B cell (primary cell): ENCODE results near the gene PEX11G. TPM values are rescaled to one million over a fixed set of nuclear protein-coding genes. Genes with fewer than 3 reads are reported as not detected.

Source experiments
- ATAC-seq: fragments of 200-7000 bp; cut with Tn5 transposase; one replicate; pipeline ENCODE4 v1.10.0; 2021; ENCODE audit warnings: low read depth, mild to moderate bottlenecking, moderate number of reproducible peaks, moderate library complexity
- CTCF ChIA-PET: fragments of 350-600 bp; sonication (Branson Sonifier 250); formaldehyde crosslinking; loops from one replicate; lab custom pipeline; 2021; ENCODE audit warnings: antibody characterized with exemption, inconsistent platforms; lab: Charles Lee
- POLR2A ChIA-PET: fragments of 350-600 bp; sonication (Branson Sonifier 250); formaldehyde crosslinking; loops from one replicate; lab custom pipeline; 2021; ENCODE audit warnings: antibody characterized with exemption; lab: Charles Lee
- DNase-seq: peaks from one replicate; pipeline ENCODE4 v3.0.0; 2013
- H2AFZ ChIP-seq: 2 replicates; pipeline ENCODE4 v1.6.1; 2012; ENCODE audit warnings: mild to moderate bottlenecking, low read depth, low read length; ENCODE audit not compliant: insufficient read depth, poor library complexity, severe bottlenecking
- H3K27ac ChIP-seq, 2 donors: 1 replicate in 1 of 2; 2 replicates in 1 of 2; pipeline ENCODE4 v1.5.1; 2012 to 2013; ENCODE audit warnings: low read length in 2 of 2, mild to moderate bottlenecking in 2 of 2, moderate library complexity in 1 of 2
- H3K27me3 ChIP-seq, 4 experiments: fragments of 200-600 bp in 1 of 4; sonication (generic) in 1 of 4; replicated peaks in 1 of 4; 1 replicate in 2 of 4; 2 replicates in 2 of 4; pipeline versions ENCODE4 v1.6.1 to v1.7.0; 2013 to 2016; ENCODE audit warnings: low read length in 3 of 4, mild to moderate bottlenecking in 2 of 4, mixed read lengths in 1 of 4, moderate library complexity in 1 of 4; ENCODE audit not compliant: insufficient read depth in 4 of 4, control insufficient read depth in 3 of 4; ENCODE audit errors: control extremely low read depth in 1 of 4
- H3K36me3 ChIP-seq, 2 experiments: replicated peaks in 1 of 2; 1 replicate in 1 of 2; 2 replicates in 1 of 2; pipeline versions ENCODE4 v1.6.1 to v1.7.1; 2013; ENCODE audit warnings: low read length in 1 of 2; ENCODE audit not compliant: insufficient read depth in 2 of 2, control insufficient read depth in 1 of 2; ENCODE audit errors: control extremely low read depth in 1 of 2, extremely low read depth in 1 of 2
- H3K4me1 ChIP-seq, 2 donors: fragments of 200-600 bp in 1 of 2; sonication (generic) in 1 of 2; 1 replicate in 1 of 2; 2 replicates in 1 of 2; pipeline versions ENCODE4 v1.5.1 to v1.6.1; 2013 to 2017; ENCODE audit warnings: low read length in 2 of 2; ENCODE audit not compliant: control insufficient read depth in 2 of 2, insufficient read depth in 2 of 2
- H3K4me2 ChIP-seq: replicated peaks from 2 replicates; pipeline ENCODE3; 2012; ENCODE audit warnings: mild to moderate bottlenecking, low read depth, low read length; ENCODE audit not compliant: poor library complexity, severe bottlenecking
- H3K4me3 ChIP-seq, 5 experiments: fragments of 200-600 bp in 1 of 5; sonication (generic) in 1 of 5; 1 replicate in 3 of 5; 2 replicates in 2 of 5; pipeline versions ENCODE4 v1.5.1 to v1.7.0; 2011 to 2016; ENCODE audit warnings: low read length in 4 of 5, mild to moderate bottlenecking in 4 of 5, low read depth in 2 of 5, control low read depth in 1 of 5, moderate library complexity in 1 of 5; ENCODE audit not compliant: insufficient read depth in 1 of 5; ENCODE audit errors: control extremely low read depth in 1 of 5, extremely low read depth in 1 of 5
- H3K79me2 ChIP-seq: fragments of 200-600 bp; sonication (generic); one replicate; pipeline ENCODE4 v1.6.0; 2016; ENCODE audit warnings: low read length; ENCODE audit not compliant: control insufficient read depth, insufficient read depth
- H3K9ac ChIP-seq: fragments of 200-600 bp; sonication (generic); 2 replicates; pipeline ENCODE4 v1.6.1; 2017; ENCODE audit warnings: mild to moderate bottlenecking, low read length, moderate library complexity
- H3K9me3 ChIP-seq, 3 donors: one replicate each; pipeline versions ENCODE4 v1.6.1 to v1.7.1; 2013; ENCODE audit warnings: low read length in 2 of 3; ENCODE audit not compliant: control insufficient read depth in 2 of 3, insufficient read depth in 1 of 3; ENCODE audit errors: control extremely low read depth in 1 of 3
- H4K20me1 ChIP-seq: 2 replicates; pipeline ENCODE4 v1.6.0; 2012; ENCODE audit warnings: mild to moderate bottlenecking, low read length; ENCODE audit not compliant: insufficient read depth, control insufficient read depth, poor library complexity, severe bottlenecking
- H3K27ac Mint-ChIP-seq: one replicate; pipeline ENCODE4 v1.8.0; 2021; ENCODE audit warnings: mixed read lengths
- H3K27me3 Mint-ChIP-seq: one replicate; pipeline ENCODE4 v1.8.0; 2021; ENCODE audit warnings: mixed read lengths
- H3K4me1 Mint-ChIP-seq: one replicate; pipeline ENCODE4 v1.8.0; 2021; ENCODE audit warnings: mixed read lengths
- H3K4me3 Mint-ChIP-seq: one replicate; pipeline ENCODE4 v1.8.0; 2021; ENCODE audit warnings: mixed read lengths
- H3K9me3 Mint-ChIP-seq: one replicate; pipeline ENCODE4 v1.8.0; 2022; ENCODE audit warnings: mixed read lengths; ENCODE audit not compliant: insufficient read depth
- EZH2 ChIP-seq: IDR thresholded peaks from 2 replicates; pipeline ENCODE4 v1.6.1; 2012; ENCODE audit warnings: borderline replicate concordance, low read depth, mild to moderate bottlenecking, moderate library complexity, low read length; ENCODE audit not compliant: insufficient read depth, poor library complexity, severe bottlenecking
- WGBS: methylation state at CpG from one replicate; pipeline ENCODE4 v1.1.5; 2013; ENCODE audit warnings: missing lambda C conversion rate; ENCODE audit not compliant: insufficient coverage; 5-methylcytosine and 5-hydroxymethylcytosine counted together
- intact Hi-C: fragments of 100-400 bp; cut with micrococcal nuclease; formaldehyde crosslinking; loops from one replicate; pipeline ENCODE4 v1.10.0; 2022
- polyA plus RNA-seq: library from polyadenylated mRNA; depleted of rRNA; stranded (reverse); fragments of >200 nt; gene quantifications from 2 replicates; pipeline ENCODE4 v1.2.3, GENCODE V29; 2012
- total RNA-seq, 2 donors: library from RNA; stranded (reverse); fragments of 120-200 nt in 1 of 2; gene quantifications; 1 replicate in 1 of 2; 2 replicates in 1 of 2; pipeline versions ENCODE4 v1.2.3 to v1.2.4, GENCODE V29; 2013 to 2022
- TF ChIP-seq, protein P1 (sequence below): fragments of 200-600 bp; IDR thresholded peaks from one replicate; pipeline ENCODE4 v1.8.0; 2022; ENCODE audit warnings: antibody characterized with exemption, mild to moderate bottlenecking

PEX11G gene
- total and polyA plus RNA-seq, 2 donors (not counting 1 experiment from before 2014, with no cell fraction given), result 0.40 to 0.62 TPM

DNA sequence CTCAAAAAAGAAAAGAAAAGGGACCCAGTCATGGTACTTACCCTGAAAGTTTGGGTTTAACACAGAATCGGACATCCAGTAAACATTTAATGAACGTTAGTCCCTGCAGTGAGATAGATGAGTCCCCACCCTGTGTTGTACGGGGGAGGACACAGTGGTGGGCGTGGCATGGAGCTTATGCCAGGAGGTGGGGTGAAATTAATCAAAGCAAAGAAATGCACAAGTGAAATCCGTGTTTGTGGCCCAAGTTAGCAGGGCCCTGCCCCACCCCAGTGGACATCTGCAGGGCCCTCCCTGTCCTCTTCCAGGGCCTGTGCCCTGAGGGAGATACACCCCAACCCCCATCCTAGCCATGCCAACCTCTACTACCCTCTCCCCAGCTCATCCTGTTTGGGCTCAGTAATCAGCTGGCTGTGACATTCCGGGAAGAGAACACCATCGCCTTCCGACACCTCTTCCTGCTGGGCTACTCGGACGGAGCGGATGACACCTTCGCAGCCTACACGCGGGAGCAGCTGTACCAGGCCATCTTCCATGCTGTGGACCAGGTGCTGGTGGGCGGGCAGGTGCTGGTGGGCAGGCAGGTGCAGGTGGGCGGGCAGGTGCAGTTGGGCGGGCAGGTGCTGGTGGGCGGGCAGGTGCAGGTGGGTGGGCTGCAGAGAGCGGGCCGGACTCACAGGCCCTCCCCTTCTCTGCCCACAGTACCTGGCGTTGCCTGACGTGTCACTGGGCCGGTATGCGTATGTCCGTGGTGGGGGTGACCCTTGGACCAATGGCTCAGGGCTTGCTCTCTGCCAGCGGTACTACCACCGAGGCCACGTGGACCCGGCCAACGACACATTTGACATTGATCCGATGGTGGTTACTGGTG, 37.5 kb upstream of the PEX11G start:
- Histone ChIP-seq H3K4me3 (no peak overlapping the region), H3K79me2 (no peaks in the 10 kb centered on the region), H3K36me3 (peaks cover 0 to 7% of the 10 kb centered on the region in 2 experiments), H3K9me3 (peaks cover 0 to 3% (median 0%) of the 10 kb centered on the region in 3 donors), H3K27ac (no peak overlapping the region), H2AFZ (no peak overlapping the region), H3K9ac (no peak overlapping the region), H3K27me3 (no peaks in the 10 kb centered on the region), H3K4me2 (no peak overlapping the region), H4K20me1 (no peaks in the 10 kb centered on the region), H3K4me1 (peaks cover 13 to 23% of the 10 kb centered on the region in 2 donors)
- Mint-ChIP-seq H3K27me3 (no peaks in the 10 kb centered on the region), H3K27ac (no peak overlapping the region), H3K4me3 (no peak overlapping the region), H3K4me1 (peaks cover 12% of the 10 kb centered on the region), H3K9me3 (no peaks in the 10 kb centered on the region)
- WGBS, result 94% methylated on average over 28 of the region's 31 CpGs
- intact Hi-C loops, result no loop called here
- DNase-seq (no peak), ATAC-seq (no peak)
- POLR2A ChIA-PET, result no interaction called here
- TF ChIP-seq EZH2, result no peak
- TF ChIP-seq, protein P1, sequence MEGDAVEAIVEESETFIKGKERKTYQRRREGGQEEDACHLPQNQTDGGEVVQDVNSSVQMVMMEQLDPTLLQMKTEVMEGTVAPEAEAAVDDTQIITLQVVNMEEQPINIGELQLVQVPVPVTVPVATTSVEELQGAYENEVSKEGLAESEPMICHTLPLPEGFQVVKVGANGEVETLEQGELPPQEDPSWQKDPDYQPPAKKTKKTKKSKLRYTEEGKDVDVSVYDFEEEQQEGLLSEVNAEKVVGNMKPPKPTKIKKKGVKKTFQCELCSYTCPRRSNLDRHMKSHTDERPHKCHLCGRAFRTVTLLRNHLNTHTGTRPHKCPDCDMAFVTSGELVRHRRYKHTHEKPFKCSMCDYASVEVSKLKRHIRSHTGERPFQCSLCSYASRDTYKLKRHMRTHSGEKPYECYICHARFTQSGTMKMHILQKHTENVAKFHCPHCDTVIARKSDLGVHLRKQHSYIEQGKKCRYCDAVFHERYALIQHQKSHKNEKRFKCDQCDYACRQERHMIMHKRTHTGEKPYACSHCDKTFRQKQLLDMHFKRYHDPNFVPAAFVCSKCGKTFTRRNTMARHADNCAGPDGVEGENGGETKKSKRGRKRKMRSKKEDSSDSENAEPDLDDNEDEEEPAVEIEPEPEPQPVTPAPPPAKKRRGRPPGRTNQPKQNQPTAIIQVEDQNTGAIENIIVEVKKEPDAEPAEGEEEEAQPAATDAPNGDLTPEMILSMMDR, result no peak
- CTCF ChIA-PET, result no interaction called here
